Sigmoid colon (tissue), 7 donors: ENCODE data around the gene GTPBP4. TPM values are rescaled to one million over a fixed set of nuclear protein-coding genes. Genes with fewer than 3 reads are reported as not detected.

Experiments used
- DNase-seq: peaks from one replicate; pipeline ENCODE4 v3.0.0-alpha.2; 2019
- H3K27ac ChIP-seq, 4 donors: fragments of 200-600 bp; sonication (generic); one replicate each; pipeline ENCODE4 v1.5.1; 2016 to 2019; ENCODE audit warnings: mild to moderate bottlenecking in 1 of 4
- H3K27me3 ChIP-seq, 3 donors: fragments of 200-600 bp; sonication (generic); one replicate each; pipeline ENCODE4 v1.5.1; 2019; ENCODE audit warnings: mild to moderate bottlenecking in 1 of 3
- H3K36me3 ChIP-seq, 4 donors: fragments of 200-600 bp; sonication (generic); one replicate each; pipeline ENCODE4 v1.5.1; 2016 to 2019
- H3K4me1 ChIP-seq, 4 donors: fragments of 200-600 bp; sonication (generic); one replicate each; pipeline ENCODE4 v1.5.1; 2017 to 2019
- H3K4me3 ChIP-seq, 4 donors: fragments of 200-600 bp; sonication (generic); one replicate each; pipeline ENCODE4 v1.5.1; 2017 to 2019; ENCODE audit warnings: mild to moderate bottlenecking in 2 of 4, moderate library complexity in 1 of 4
- H3K9me3 ChIP-seq, 4 donors: fragments of 200-600 bp in 3 of 4; sonication (generic) in 3 of 4; one replicate each; pipeline versions ENCODE4 v1.5.1 to v1.6.1; 2013 to 2019
- CTCF ChIP-seq, 4 experiments: fragments of 450-650 bp in 3 of 4; fragments of 200-600 bp in 1 of 4; IDR thresholded peaks; one replicate each; pipeline ENCODE4 v1.5.1; 2016 to 2019; ENCODE audit warnings: antibody characterized with exemption in 4 of 4, mild to moderate bottlenecking in 3 of 4, moderate library complexity in 2 of 4
- EP300 ChIP-seq, 4 donors: sonication (generic); formaldehyde crosslinking; IDR thresholded peaks; one replicate each; pipeline ENCODE4 v1.6.1; 2017; ENCODE audit warnings: antibody characterized with exemption in 4 of 4
- POLR2A ChIP-seq, 2 donors: fragments of 450-650 bp; IDR thresholded peaks; one replicate each; pipeline ENCODE4 v1.6.1; 2016; ENCODE audit warnings: antibody characterized with exemption in 2 of 2, mild to moderate bottlenecking in 2 of 2, moderate library complexity in 2 of 2
- POLR2AphosphoS5 ChIP-seq, 4 donors: sonication (generic); formaldehyde crosslinking; IDR thresholded peaks; one replicate each; pipeline ENCODE4 v1.6.1; 2017; ENCODE audit warnings: antibody characterized with exemption in 4 of 4
- WGBS, 2 donors: extraction: QIAGEN DNeasy Blood & Tissue Kit; methylation state at CpG; one replicate each; pipeline ENCODE4 v1.1.7; 2013; 5-methylcytosine and 5-hydroxymethylcytosine counted together
- intact Hi-C: fragments of 100-400 bp; cut with DNase I; formaldehyde crosslinking; loops from one replicate; pipeline ENCODE4 v1.15.1; 2023
- polyA plus RNA-seq, 3 donors: library from polyadenylated mRNA; stranded (reverse); fragments of 200-250 nt; gene quantifications; one replicate each; pipeline ENCODE4 v1.2.3, GENCODE V29; 2013
- total RNA-seq, 4 donors: library from RNA; depleted of rRNA; stranded (reverse); fragments of >200 nt; gene quantifications; one replicate each; pipeline ENCODE4 v1.1.0, GENCODE V29; 2016
- donor health status: healthy with polysubstance abuse.
- donor health status: Bipolar disorder and iron deficiency.
- donor health status: healthy.

The GTPBP4 gene
- total and polyA plus RNA-seq, 7 donors, result 8.1 to 38.7 (median 16.8) TPM

GRCh38 chr10:953836-954235 is 34.4 kb upstream of the GTPBP4 start:
- Histone ChIP-seq H3K9me3 (no peaks in the 10 kb centered on the region), H3K4me1 (no peaks in the 10 kb centered on the region), H3K27ac (no peak overlapping the region), H3K36me3 (no peaks in the 10 kb centered on the region), H3K27me3 (peaks cover 0 to under 1% (median 0%) of the 10 kb centered on the region in 3 donors), H3K4me3 (no peak overlapping the region)
- TF ChIP-seq EP300 (IDR thresholded peaks at IDR 0.05) (no peak), POLR2A (IDR thresholded peaks at IDR 0.05) (no peak)
- 91 to 92% methylated on average over 11 of the region's 11 CpGs for WGBS, 2 donors
- peak; percentile 29 for DNase-seq
- intact Hi-C loops, result no loop called here

GRCh38 chr10:954396-954795 is 33.8 kb upstream of the GTPBP4 start:
- no peak overlapping the region for H3K27ac ChIP-seq
- WGBS, 2 donors, result 93 to 95% methylated on average over 21 of the region's 21 CpGs
- intact Hi-C loops, result no loop called here
- H3K36me3 ChIP-seq, result no peaks in the 10 kb centered on the region
- H3K4me3 ChIP-seq, result no peak overlapping the region
- H3K4me1 ChIP-seq, result no peaks in the 10 kb centered on the region
- peak; percentile 45 for DNase-seq
- peaks cover 0 to 4% (median 0%) of the 10 kb centered on the region in 3 donors for H3K27me3 ChIP-seq
- no peak for TF ChIP-seq EP300 (IDR thresholded peaks at IDR 0.05)
- TF ChIP-seq POLR2AphosphoS5 (IDR thresholded peaks at IDR 0.05), result no peak
- TF ChIP-seq POLR2A (IDR thresholded peaks at IDR 0.05), result no peak
- no peak for TF ChIP-seq CTCF (IDR thresholded peaks at IDR 0.05)
- H3K9me3 ChIP-seq, result no peaks in the 10 kb centered on the region

GRCh38 chr10:955127-955819 is 33.0 kb upstream of the GTPBP4 start:
- WGBS, 2 donors, result 52% methylated on average over 13 of the region's 13 CpGs
- no peaks in the 10 kb centered on the region for H3K36me3 ChIP-seq
- peaks cover 0 to 4% (median 0%) of the 10 kb centered on the region in 3 donors for H3K27me3 ChIP-seq
- peak; percentile 49 for DNase-seq
- TF ChIP-seq POLR2AphosphoS5 (IDR thresholded peaks at IDR 0.05), result no peak
- no peaks in the 10 kb centered on the region for H3K4me1 ChIP-seq
- H3K9me3 ChIP-seq, result no peaks in the 10 kb centered on the region
- no peak overlapping the region for H3K4me3 ChIP-seq
- no peak overlapping the region for H3K27ac ChIP-seq
- intact Hi-C loops, result no loop called here

DNA sequence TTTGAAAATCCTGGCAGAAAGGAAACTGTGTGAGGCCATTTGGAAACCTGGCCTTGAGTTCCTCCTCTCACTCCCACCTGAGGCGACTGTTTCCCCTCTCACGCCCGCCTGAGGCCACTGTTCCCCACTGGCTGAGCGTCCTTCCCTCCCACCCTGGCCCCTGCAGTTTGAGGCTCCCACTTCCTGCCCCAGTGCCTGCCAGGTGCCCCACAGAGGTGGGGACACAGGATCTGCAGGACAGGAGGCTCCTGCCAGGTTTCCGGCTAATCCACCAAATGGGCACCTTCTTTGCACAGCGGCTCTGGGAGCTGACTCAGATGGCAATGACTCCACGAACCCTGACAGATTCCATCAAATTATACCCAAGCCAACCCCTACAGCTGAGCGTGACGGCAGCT is 32.4 kb upstream of the GTPBP4 start:
- TF ChIP-seq CTCF (IDR thresholded peaks at IDR 0.05), result no peak
- no peak for TF ChIP-seq POLR2AphosphoS5 (IDR thresholded peaks at IDR 0.05)
- no peak for TF ChIP-seq EP300 (IDR thresholded peaks at IDR 0.05)
- TF ChIP-seq POLR2A (IDR thresholded peaks at IDR 0.05), result no peak
- Histone ChIP-seq H3K36me3 (no peaks in the 10 kb centered on the region), H3K4me1 (no peaks in the 10 kb centered on the region), H3K4me3 (no peak overlapping the region), H3K9me3 (no peaks in the 10 kb centered on the region), H3K27me3 (peaks cover 0 to 4% (median 0%) of the 10 kb centered on the region in 3 donors), H3K27ac (no peak overlapping the region)
- intact Hi-C loops, result no loop called here
- WGBS, 2 donors, result 75 to 86% methylated on average over 9 of the region's 9 CpGs
- DNase-seq, result peak; percentile 18

DNA sequence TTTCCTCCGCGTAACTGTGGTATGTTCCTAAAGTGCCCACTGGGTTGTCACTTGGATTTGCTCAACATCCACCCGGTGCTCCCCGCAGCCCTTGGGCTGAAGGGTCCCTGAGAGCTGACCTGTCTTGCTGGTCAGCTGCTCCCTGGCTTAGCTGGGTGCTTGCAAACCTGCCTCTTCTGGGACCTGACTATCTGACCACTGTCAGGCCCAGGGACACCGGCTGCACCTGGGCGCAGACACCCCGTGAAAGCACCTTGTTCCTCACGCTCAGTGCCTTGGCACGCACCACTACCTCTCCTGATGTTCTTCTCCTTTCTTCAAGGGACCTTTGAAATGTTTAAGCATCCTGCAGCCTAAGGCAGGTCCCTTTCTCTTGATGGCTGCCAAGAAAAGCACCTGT is 30.1 kb upstream of the GTPBP4 start:
- Histone ChIP-seq H3K27me3 (peaks cover 0 to 4% (median 0%) of the 10 kb centered on the region in 3 donors), H3K36me3 (no peaks in the 10 kb centered on the region), H3K4me3 (no peak overlapping the region), H3K9me3 (no peaks in the 10 kb centered on the region), H3K4me1 (no peaks in the 10 kb centered on the region), H3K27ac (no peak overlapping the region)
- DNase-seq, result no peak
- TF ChIP-seq POLR2A (IDR thresholded peaks at IDR 0.05) (no peak), CTCF (IDR thresholded peaks at IDR 0.05) (no peak), POLR2AphosphoS5 (IDR thresholded peaks at IDR 0.05) (no peak), EP300 (IDR thresholded peaks at IDR 0.05) (no peak)
- 94 to 97% methylated on average over 9 of the region's 9 CpGs for WGBS, 2 donors
- intact Hi-C loops, result no loop called here

GRCh38 chr10:958856-959255 is 29.4 kb upstream of the GTPBP4 start:
- DNase-seq, result no peak
- no peak overlapping the region for H3K27ac ChIP-seq
- H3K36me3 ChIP-seq, result no peaks in the 10 kb centered on the region
- TF ChIP-seq POLR2A (IDR thresholded peaks at IDR 0.05) (no peak), EP300 (IDR thresholded peaks at IDR 0.05) (no peak)
- H3K4me3 ChIP-seq, result no peak overlapping the region
- peaks cover 0 to 4% (median 0%) of the 10 kb centered on the region in 3 donors for H3K27me3 ChIP-seq
- intact Hi-C loops, result no loop called here
- no peaks in the 10 kb centered on the region for H3K9me3 ChIP-seq
- 93% methylated on average over 6 of the region's 6 CpGs for WGBS, 2 donors
- no peaks in the 10 kb centered on the region for H3K4me1 ChIP-seq
